HEK293 (cell line): Measurements from ENCODE around the gene TAF1B.

Source experiments
- CTCF ChIA-PET: fragments of 350-600 bp; formaldehyde crosslinking; extraction: SDS; loops from one replicate; lab custom pipeline; 2021; ENCODE audit warnings: antibody characterized with exemption; lab: Yijun Ruan, JAX
- POLR2A ChIA-PET: fragments of 300-600 bp; formaldehyde crosslinking; extraction: SDS; loops from one replicate; lab custom pipeline; 2020; ENCODE audit warnings: antibody characterized with exemption, inconsistent platforms; lab: Yijun Ruan, JAX
- H3K27ac ChIP-seq: fragments of 200-500 bp; sonication (Bioruptor generic); 2 replicates; pipeline ENCODE4 v1.5.1; 2014; ENCODE audit warnings: low read depth, low read length, control low read depth, inconsistent platforms; ENCODE audit errors: extremely low read depth
- H3K36me3 ChIP-seq, 2 experiments: fragments of 200-500 bp in 1 of 2; sonication (Bioruptor generic) in 1 of 2; 1 replicate in 1 of 2; 2 replicates in 1 of 2; pipeline ENCODE4 v1.5.1; 2014 to 2017; ENCODE audit warnings: inconsistent platforms in 2 of 2, low read length in 2 of 2; ENCODE audit not compliant: control insufficient read depth in 2 of 2, insufficient read depth in 1 of 2
- H3K4me1 ChIP-seq: fragments of 200-500 bp; sonication (Bioruptor generic); 2 replicates; pipeline ENCODE4 v1.5.1; 2014; ENCODE audit warnings: mild to moderate bottlenecking, low read length, inconsistent platforms; ENCODE audit not compliant: control insufficient read depth, insufficient read depth
- H3K4me3 ChIP-seq: 2 replicates; pipeline ENCODE4 v1.5.1; 2011; ENCODE audit warnings: low read depth, mild to moderate bottlenecking, control low read depth, low read length, moderate library complexity
- H3K9me3 ChIP-seq: fragments of 200-500 bp; sonication (Bioruptor generic); 2 replicates; pipeline ENCODE4 v1.5.1; 2014; ENCODE audit warnings: low read depth, low read length, inconsistent platforms; ENCODE audit not compliant: control insufficient read depth, insufficient read depth
- AEBP2 ChIP-seq: fragments of 450-650 bp; formaldehyde crosslinking; IDR thresholded peaks from 2 replicates; pipeline ENCODE4 v1.5.1; 2016; ENCODE audit warnings: missing biosample characterization, missing genetic modification characterization, borderline replicate concordance
- GLIS1 ChIP-seq: fragments of 450-650 bp; formaldehyde crosslinking; IDR thresholded peaks from 2 replicates; pipeline ENCODE4 v1.5.1; 2016; ENCODE audit warnings: missing biosample characterization, missing genetic modification characterization
- HOXC10 ChIP-seq: sonication (generic); formaldehyde crosslinking; IDR thresholded peaks from 2 replicates; pipeline ENCODE4 v1.8.1; 2023; ENCODE audit warnings: mild to moderate bottlenecking, missing genetic modification reagents
- INSM2 ChIP-seq: fragments of 450-650 bp; formaldehyde crosslinking; IDR thresholded peaks from 2 replicates; pipeline ENCODE4 v1.5.1; 2016; ENCODE audit warnings: missing biosample characterization, missing genetic modification characterization
- KLF1 ChIP-seq: fragments of 450-650 bp; formaldehyde crosslinking; IDR thresholded peaks from 2 replicates; pipeline ENCODE4 v1.5.1; 2016; ENCODE audit warnings: missing biosample characterization, missing genetic modification characterization
- PBX3 ChIP-seq: sonication (generic); formaldehyde crosslinking; IDR thresholded peaks from 2 replicates; pipeline ENCODE4 v1.8.1; 2022; ENCODE audit warnings: mild to moderate bottlenecking, moderate library complexity, missing genetic modification reagents
- SETDB1 ChIP-seq: IDR thresholded peaks from one replicate; pipeline ENCODE4 v1.6.1; 2017; ENCODE audit warnings: mild to moderate bottlenecking, low read length, moderate library complexity, mixed read lengths; ENCODE audit not compliant: insufficient read length
- TCF7L2 ChIP-seq: IDR thresholded peaks from 2 replicates; pipeline ENCODE4 v1.6.1; 2011; ENCODE audit warnings: low read depth, mild to moderate bottlenecking, inconsistent platforms, low read length, moderate library complexity, borderline replicate concordance
- ZBTB17 ChIP-seq: fragments of 450-650 bp; formaldehyde crosslinking; IDR thresholded peaks from 2 replicates; pipeline ENCODE4 v1.5.1; 2016; ENCODE audit warnings: missing biosample characterization, missing genetic modification characterization
- ZBTB6 ChIP-seq: fragments of 450-650 bp; formaldehyde crosslinking; IDR thresholded peaks from 2 replicates; pipeline ENCODE4 v1.5.1; 2017; ENCODE audit warnings: missing biosample characterization, missing genetic modification characterization
- ZFP69B ChIP-seq: fragments of 450-650 bp; formaldehyde crosslinking; IDR thresholded peaks from 2 replicates; pipeline ENCODE4 v1.5.1; 2016; ENCODE audit warnings: missing biosample characterization, missing genetic modification characterization
- ZNF10 ChIP-seq: fragments of 450-650 bp; formaldehyde crosslinking; IDR thresholded peaks from 2 replicates; pipeline ENCODE4 v1.5.1; 2017; ENCODE audit warnings: missing biosample characterization, missing genetic modification characterization
- ZNF114 ChIP-seq: fragments of 450-650 bp; formaldehyde crosslinking; IDR thresholded peaks from 2 replicates; pipeline ENCODE4 v1.5.0; 2017; ENCODE audit warnings: missing biosample characterization, missing genetic modification characterization
- ZNF175 ChIP-seq: fragments of 450-650 bp; formaldehyde crosslinking; IDR thresholded peaks from 2 replicates; pipeline ENCODE4 v1.5.1; 2016; ENCODE audit warnings: missing biosample characterization, missing genetic modification characterization
- ZNF214 ChIP-seq: fragments of 450-650 bp; formaldehyde crosslinking; IDR thresholded peaks from 2 replicates; pipeline ENCODE4 v1.5.1; 2017; ENCODE audit warnings: missing biosample characterization, mild to moderate bottlenecking, missing genetic modification characterization, borderline replicate concordance
- ZNF239 ChIP-seq: fragments of 450-650 bp; formaldehyde crosslinking; IDR thresholded peaks from 2 replicates; pipeline ENCODE4 v1.5.1; 2016; ENCODE audit warnings: missing biosample characterization, missing genetic modification characterization
- ZNF24 ChIP-seq: fragments of 450-650 bp; formaldehyde crosslinking; IDR thresholded peaks from 2 replicates; pipeline ENCODE4 v1.5.1; 2016; ENCODE audit warnings: missing biosample characterization, missing genetic modification characterization
- ZNF302 ChIP-seq: fragments of 450-650 bp; formaldehyde crosslinking; IDR thresholded peaks from 2 replicates; pipeline ENCODE4 v1.5.1; 2016; ENCODE audit warnings: missing biosample characterization, missing genetic modification characterization, low read depth
- ZNF548 ChIP-seq: fragments of 450-650 bp; formaldehyde crosslinking; IDR thresholded peaks from 2 replicates; pipeline ENCODE4 v1.5.1; 2016; ENCODE audit warnings: missing biosample characterization, missing genetic modification characterization
- ZNF561 ChIP-seq: fragments of 450-650 bp; IDR thresholded peaks from 2 replicates; pipeline ENCODE4 v1.5.1; 2018; ENCODE audit warnings: missing biosample characterization, missing genetic modification characterization, borderline replicate concordance
- ZNF600 ChIP-seq: fragments of 450-650 bp; formaldehyde crosslinking; IDR thresholded peaks from 2 replicates; pipeline ENCODE4 v1.5.1; 2016; ENCODE audit warnings: missing biosample characterization, missing genetic modification characterization
- ZNF747 ChIP-seq: fragments of 450-650 bp; formaldehyde crosslinking; IDR thresholded peaks from 2 replicates; pipeline ENCODE4 v1.5.1; 2016; ENCODE audit warnings: missing biosample characterization, missing genetic modification characterization
- ZNF768 ChIP-seq: fragments of 450-650 bp; formaldehyde crosslinking; IDR thresholded peaks from 2 replicates; pipeline ENCODE4 v1.5.1; 2018; ENCODE audit warnings: missing biosample characterization, mild to moderate bottlenecking, missing genetic modification characterization
- ZNF837 ChIP-seq: fragments of 450-650 bp; formaldehyde crosslinking; IDR thresholded peaks from 2 replicates; pipeline ENCODE4 v1.5.1; 2016; ENCODE audit warnings: missing biosample characterization, missing genetic modification characterization
- TF ChIP-seq, protein P1 (sequence below): fragments of 450-650 bp; formaldehyde crosslinking; IDR thresholded peaks from 2 replicates; pipeline ENCODE4 v1.5.1; 2017; ENCODE audit warnings: missing biosample characterization, missing genetic modification characterization
- TF ChIP-seq, protein P2 (sequence below): fragments of 450-650 bp; formaldehyde crosslinking; IDR thresholded peaks from 2 replicates; pipeline ENCODE4 v1.5.1; 2017; ENCODE audit warnings: missing biosample characterization, mild to moderate bottlenecking, missing genetic modification characterization, moderate library complexity

TAF1B gene

GRCh38 chr2:9818097-9818496 is 25.2 kb upstream of the TAF1B start:
- H3K9me3 ChIP-seq: no peaks in the 10 kb centered on the region
- no peak overlapping the region for H3K27ac ChIP-seq
- no peak overlapping the region for H3K4me3 ChIP-seq
- ChIA-PET POLR2A (interaction anchor here (0.9 kb wide), 1 partner anchor 25 kb away, joined by 3 read pairs; the partner anchor contains the start of gene TAF1B), CTCF (interaction anchor here (1.1 to 1.2 kb wide), 2 partner anchors 19 to 231 kb away, joined by 3 to 5 read pairs; no protein-coding TSS in a partner anchor)
- H3K4me1 ChIP-seq: no peaks in the 10 kb centered on the region
- H3K36me3 ChIP-seq: no peaks in the 10 kb centered on the region
- TF ChIP-seq GLIS1 (no peak), SETDB1 (no peak), HOXC10 (CRISPR knock-in tag) (no peak), ZFP69B (tag by site-specific recombination) (no peak), ZNF837 (tag by site-specific recombination) (no peak), INSM2 (tag by site-specific recombination) (no peak), ZNF114 (tag by site-specific recombination) (no peak), ZNF175 (tag by site-specific recombination) (no peak), TCF7L2 (no peak), ZNF24 (no peak), ZBTB17 (tag by site-specific recombination) (no peak), ZNF561 (tag by site-specific recombination) (no peak), AEBP2 (no peak), ZBTB6 (tag by site-specific recombination) (no peak)
- TF ChIP-seq, protein P1, sequence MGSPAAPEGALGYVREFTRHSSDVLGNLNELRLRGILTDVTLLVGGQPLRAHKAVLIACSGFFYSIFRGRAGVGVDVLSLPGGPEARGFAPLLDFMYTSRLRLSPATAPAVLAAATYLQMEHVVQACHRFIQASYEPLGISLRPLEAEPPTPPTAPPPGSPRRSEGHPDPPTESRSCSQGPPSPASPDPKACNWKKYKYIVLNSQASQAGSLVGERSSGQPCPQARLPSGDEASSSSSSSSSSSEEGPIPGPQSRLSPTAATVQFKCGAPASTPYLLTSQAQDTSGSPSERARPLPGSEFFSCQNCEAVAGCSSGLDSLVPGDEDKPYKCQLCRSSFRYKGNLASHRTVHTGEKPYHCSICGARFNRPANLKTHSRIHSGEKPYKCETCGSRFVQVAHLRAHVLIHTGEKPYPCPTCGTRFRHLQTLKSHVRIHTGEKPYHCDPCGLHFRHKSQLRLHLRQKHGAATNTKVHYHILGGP (tag by site-specific recombination): no peak
- TF ChIP-seq, protein P2, sequence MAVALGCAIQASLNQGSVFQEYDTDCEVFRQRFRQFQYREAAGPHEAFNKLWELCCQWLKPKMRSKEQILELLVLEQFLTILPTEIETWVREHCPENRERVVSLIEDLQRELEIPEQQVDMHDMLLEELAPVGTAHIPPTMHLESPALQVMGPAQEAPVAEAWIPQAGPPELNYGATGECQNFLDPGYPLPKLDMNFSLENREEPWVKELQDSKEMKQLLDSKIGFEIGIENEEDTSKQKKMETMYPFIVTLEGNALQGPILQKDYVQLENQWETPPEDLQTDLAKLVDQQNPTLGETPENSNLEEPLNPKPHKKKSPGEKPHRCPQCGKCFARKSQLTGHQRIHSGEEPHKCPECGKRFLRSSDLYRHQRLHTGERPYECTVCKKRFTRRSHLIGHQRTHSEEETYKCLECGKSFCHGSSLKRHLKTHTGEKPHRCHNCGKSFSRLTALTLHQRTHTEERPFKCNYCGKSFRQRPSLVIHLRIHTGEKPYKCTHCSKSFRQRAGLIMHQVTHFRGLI (tag by site-specific recombination): no peak

DNA sequence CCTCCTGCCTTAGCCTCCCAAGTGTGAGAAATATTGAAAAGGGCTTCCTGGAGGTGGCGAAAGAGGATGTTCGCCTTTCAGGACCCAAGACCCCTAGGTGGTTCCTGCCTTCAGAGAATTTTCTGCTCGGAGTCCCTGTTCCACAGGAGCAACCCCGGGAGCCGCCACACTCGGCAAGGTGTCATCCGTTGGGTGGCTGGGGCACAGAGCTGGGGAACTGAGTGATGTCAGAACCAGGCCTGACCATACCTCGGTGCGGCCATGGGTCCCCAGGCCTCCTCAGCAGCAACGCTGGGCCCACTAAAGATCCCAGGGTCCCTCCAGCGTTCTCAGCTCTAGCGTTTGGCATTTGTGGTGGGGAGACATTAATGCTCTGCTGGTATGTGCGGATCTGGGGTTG is 23.7 kb upstream of the TAF1B start:
- H3K4me3 ChIP-seq: no peak overlapping the region
- ChIA-PET POLR2A (interaction anchor here (1.8 kb wide), 1 partner anchor 24 kb away, joined by 35 read pairs; the partner anchor contains the start of gene TAF1B), CTCF (interaction anchor here (0.5 to 1.8 kb wide), 6 partner anchors 19 to 277 kb away, joined by 3 to 7 read pairs (median 4); no protein-coding TSS in a partner anchor)
- H3K27ac ChIP-seq: no peak overlapping the region
- H3K9me3 ChIP-seq: no peaks in the 10 kb centered on the region
- no peaks in the 10 kb centered on the region for H3K36me3 ChIP-seq
- H3K4me1 ChIP-seq: no peaks in the 10 kb centered on the region
- TF ChIP-seq GLIS1 (no peak), ZNF239 (tag by site-specific recombination) (no peak), INSM2 (tag by site-specific recombination) (no peak), ZNF561 (tag by site-specific recombination) (no peak), ZNF600 (tag by site-specific recombination) (no peak), ZNF10 (tag by site-specific recombination) (no peak), ZNF747 (no peak), KLF1 (tag by site-specific recombination) (no peak), ZNF302 (tag by site-specific recombination) (no peak), ZNF214 (no peak), ZNF548 (tag by site-specific recombination) (no peak), ZNF768 (tag by site-specific recombination) (no peak), PBX3 (CRISPR knock-in tag) (no peak)
